AG04449 (cell line): ENCODE measurements around the gene TMIGD3.

Experiments used
- CTCF ChIA-PET: fragments of 350-600 bp; formaldehyde crosslinking; extraction: SDS; loops from one replicate; lab custom pipeline; 2021; ENCODE audit warnings: antibody characterized with exemption; lab: Yijun Ruan, JAX
- POLR2A ChIA-PET: fragments of 400-600, 350-600 bp; formaldehyde crosslinking; extraction: SDS; loops from one replicate; lab custom pipeline; 2020; ENCODE audit warnings: antibody characterized with exemption, inconsistent platforms; lab: Yijun Ruan, JAX
- DNase-seq: peaks from one replicate; pipeline ENCODE4 v3.0.0-alpha.2; 2010; ENCODE audit warnings: low read depth, low spot score
- H3K4me3 ChIP-seq: 2 replicates; pipeline ENCODE4 v1.5.1; 2011; ENCODE audit warnings: low read depth, mild to moderate bottlenecking, control low read depth, low read length
- TF ChIP-seq, protein P1 (sequence below): IDR thresholded peaks from one replicate; pipeline ENCODE4 v1.5.1; 2011; ENCODE audit warnings: mild to moderate bottlenecking, moderate library complexity, low read length, control low read depth, inconsistent platforms; ENCODE audit not compliant: insufficient read depth; ENCODE audit errors: missing control alignments

Gene TMIGD3

DNA sequence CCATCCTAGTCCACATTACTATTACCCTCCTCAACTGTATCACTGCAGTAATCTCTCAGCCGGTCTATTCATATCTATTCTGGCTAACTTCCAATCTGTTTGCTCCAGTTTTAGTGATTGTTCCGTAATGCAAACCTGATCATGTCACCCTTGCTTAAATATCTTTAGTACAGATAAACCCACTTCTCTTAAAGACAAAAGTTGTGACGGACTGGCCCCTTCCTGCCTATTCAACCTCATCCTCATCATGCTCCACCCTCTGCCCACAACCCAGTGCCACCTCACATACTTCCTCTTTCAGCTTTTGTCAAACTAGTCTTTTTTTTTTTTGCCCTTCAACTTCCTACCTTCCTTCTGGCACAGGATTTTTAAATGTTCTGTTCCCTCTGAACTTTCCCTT is 32.4 kb downstream of the TMIGD3 start:
- ChIA-PET POLR2A (no interaction called here), CTCF (interaction anchor here (0.5 to 2.0 kb wide), 3 partner anchors 8 to 21 kb away, joined by 3 to 12 read pairs (median 4); no protein-coding TSS in a partner anchor)

DNA sequence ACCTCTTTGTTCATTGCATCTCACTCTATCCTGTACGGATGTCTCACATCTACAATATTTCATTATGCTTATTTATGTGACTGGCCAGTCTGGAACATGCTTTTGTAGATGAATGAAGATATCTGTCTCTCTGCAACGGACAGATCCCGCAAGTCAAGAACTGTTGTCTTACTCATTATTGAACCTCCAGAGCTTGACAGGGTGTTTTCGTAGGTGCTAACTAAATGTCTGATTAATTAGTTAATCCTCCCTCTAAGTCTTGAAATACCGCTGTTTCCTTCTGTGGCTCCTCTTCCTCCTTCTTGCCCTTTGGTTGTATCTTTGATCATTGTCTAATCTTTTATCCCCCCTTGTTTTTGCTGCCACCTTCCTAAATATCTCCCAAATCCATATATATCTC is 32.8 kb downstream of the TMIGD3 start:
- H3K4me3 ChIP-seq = no peak overlapping the region

More for the DNA sequence above, 32.4 kb downstream of the TMIGD3 start:
- TF ChIP-seq, protein P1, sequence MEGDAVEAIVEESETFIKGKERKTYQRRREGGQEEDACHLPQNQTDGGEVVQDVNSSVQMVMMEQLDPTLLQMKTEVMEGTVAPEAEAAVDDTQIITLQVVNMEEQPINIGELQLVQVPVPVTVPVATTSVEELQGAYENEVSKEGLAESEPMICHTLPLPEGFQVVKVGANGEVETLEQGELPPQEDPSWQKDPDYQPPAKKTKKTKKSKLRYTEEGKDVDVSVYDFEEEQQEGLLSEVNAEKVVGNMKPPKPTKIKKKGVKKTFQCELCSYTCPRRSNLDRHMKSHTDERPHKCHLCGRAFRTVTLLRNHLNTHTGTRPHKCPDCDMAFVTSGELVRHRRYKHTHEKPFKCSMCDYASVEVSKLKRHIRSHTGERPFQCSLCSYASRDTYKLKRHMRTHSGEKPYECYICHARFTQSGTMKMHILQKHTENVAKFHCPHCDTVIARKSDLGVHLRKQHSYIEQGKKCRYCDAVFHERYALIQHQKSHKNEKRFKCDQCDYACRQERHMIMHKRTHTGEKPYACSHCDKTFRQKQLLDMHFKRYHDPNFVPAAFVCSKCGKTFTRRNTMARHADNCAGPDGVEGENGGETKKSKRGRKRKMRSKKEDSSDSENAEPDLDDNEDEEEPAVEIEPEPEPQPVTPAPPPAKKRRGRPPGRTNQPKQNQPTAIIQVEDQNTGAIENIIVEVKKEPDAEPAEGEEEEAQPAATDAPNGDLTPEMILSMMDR = no peak
- no peak overlapping the region for H3K4me3 ChIP-seq
- no peak for DNase-seq

GRCh38 chr1:111469539-111469938 is 33.9 kb downstream of the TMIGD3 start:
- no peak for DNase-seq
- TF ChIP-seq, protein P1 = no peak
- H3K4me3 ChIP-seq = no peak overlapping the region
- ChIA-PET POLR2A (no interaction called here), CTCF (no interaction called here)

More for the DNA sequence above, 32.8 kb downstream of the TMIGD3 start:
- no peak for DNase-seq
- ChIA-PET POLR2A (no interaction called here), CTCF (interaction anchor here (0.5 kb wide), 1 partner anchor 8 kb away, joined by 3 read pairs; no protein-coding TSS in a partner anchor)
- TF ChIP-seq, protein P1 = no peak

- CTCF ChIA-PET = interaction anchor here (0.9 kb wide), 1 partner anchor 13 kb away, joined by 4 read pairs; no protein-coding TSS in a partner anchor
- TF ChIP-seq, protein P1 = no peak
- no peak for DNase-seq
- no peak overlapping the region for H3K4me3 ChIP-seq
- POLR2A ChIA-PET = no interaction called here
Measured at GRCh38 chr1:111468717-111469100, 34.7 kb downstream of the TMIGD3 start.

DNA sequence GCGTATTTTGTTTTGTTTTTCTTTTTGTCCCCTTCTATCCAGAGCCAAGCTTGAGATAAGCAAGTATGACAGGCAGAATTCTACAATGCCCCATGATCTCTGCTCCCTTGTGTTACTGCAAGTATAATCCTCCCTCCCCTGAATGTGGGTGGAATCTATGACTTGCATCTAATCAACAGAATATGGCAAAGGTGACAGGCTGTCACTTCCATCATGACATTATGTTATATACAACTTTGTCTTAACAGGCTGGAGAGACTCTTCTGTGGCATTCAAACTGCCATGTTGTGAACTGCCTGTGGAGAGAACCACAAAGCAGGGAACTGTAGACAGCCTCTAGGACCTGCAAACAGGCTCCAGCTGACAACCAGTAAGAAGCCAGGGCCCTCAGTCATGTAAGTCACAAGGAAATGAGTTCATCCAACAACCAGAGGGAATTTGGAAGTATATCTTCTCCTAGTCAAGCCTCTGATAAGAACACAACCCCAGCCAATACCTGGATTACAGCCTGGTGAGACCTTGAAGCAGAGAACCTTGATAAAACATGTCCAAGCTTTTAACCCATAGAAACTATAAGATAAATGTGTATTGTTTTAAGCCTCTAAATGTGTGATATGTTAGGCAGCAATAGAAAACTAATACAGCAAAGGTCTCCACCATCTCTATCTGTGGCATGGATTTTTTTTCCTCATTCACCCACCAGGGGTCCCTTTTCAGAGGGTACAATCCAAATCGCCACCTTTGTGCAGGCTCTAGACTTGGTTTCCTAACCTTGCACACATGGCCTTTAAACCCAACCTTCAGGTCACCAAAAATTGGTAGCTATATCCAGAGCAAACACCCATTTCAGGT is 35.3 kb downstream of the TMIGD3 start:
- ChIA-PET POLR2A (no interaction called here), CTCF (interaction anchor here (0.9 kb wide), 1 partner anchor 14 kb away, joined by 4 read pairs; no protein-coding TSS in a partner anchor)
- H3K4me3 ChIP-seq = no peak overlapping the region
- TF ChIP-seq, protein P1 = no peak
- DNase-seq = no peak

DNA sequence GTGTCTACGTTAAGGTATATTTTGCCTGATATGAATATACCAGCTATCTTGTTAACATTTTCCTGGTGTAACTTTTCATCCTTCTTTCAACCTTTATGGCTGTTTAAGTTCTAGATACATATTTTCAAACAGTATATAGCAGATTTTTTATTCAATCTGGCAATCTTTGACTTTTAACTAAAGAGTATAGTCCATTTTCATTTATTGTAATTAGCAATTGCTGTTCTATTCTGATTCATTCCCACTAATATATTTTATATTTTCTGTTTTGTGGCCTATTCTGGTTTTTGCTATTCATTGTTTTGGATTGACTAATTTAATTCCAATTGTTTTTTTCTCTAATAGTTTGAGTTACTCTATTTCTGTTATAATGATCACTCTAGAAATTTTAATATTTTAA is 37.0 kb downstream of the TMIGD3 start:
- H3K4me3 ChIP-seq = no peak overlapping the region
- ChIA-PET CTCF (interaction anchor here (1.4 kb wide), 1 partner anchor 8 kb away, joined by 5 read pairs; no protein-coding TSS in a partner anchor), POLR2A (no interaction called here)
- TF ChIP-seq, protein P1 = no peak
- DNase-seq = no peak
